ENCODE measurements around the gene GPC6. TPM values are rescaled to one million over a fixed set of nuclear protein-coding genes. Genes with fewer than 3 reads are reported as not detected.

The GPC6 gene
- polyA plus RNA-seq, 1 donor from 2014 or later = 9.0 TPM

DNA sequence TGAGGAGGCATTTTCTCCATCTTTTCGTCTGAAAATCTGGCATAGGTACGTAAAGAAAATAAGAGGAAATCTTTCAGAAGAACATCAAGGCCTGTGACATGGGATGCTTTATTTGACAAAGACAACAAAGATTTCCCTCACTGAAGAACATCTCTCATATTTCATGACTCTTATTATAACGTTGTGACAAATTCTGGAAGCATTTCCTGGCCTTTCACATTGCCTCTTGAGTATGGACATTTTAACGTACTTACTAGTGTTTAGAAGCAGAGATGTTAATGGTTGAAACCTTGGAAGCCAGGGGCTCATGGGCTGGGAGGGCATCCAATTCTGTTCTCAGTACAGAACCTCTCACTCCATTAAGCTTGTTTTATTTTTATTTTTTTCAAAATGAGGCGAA is 1042.1 kb downstream of the GPC6 start:
- H3K4me2 ChIP-seq (ENCODE audit: low read length) = no peak overlapping the region
- H3K9ac ChIP-seq (ENCODE audit: low read length) = no peak overlapping the region
- no peaks in the 10 kb centered on the region for H3K9me3 ChIP-seq (ENCODE audit: low read length)
- no peaks in the 10 kb centered on the region for H3K27me3 ChIP-seq (ENCODE audit: insufficient read depth, low read depth, low read length)
- H4K20me1 ChIP-seq (ENCODE audit: insufficient read depth) = no peaks in the 10 kb centered on the region
- H3K27ac ChIP-seq (ENCODE audit: low read length) = peak overlapping the region; percentile 53
- TF ChIP-seq SMC3 (conservative IDR thresholded peaks at IDR 0.05; ENCODE audit: poor library complexity) (no peak), TAF1 (IDR thresholded peaks at IDR 0.05; ENCODE audit: low read depth) (no peak), MXI1 (conservative IDR thresholded peaks at IDR 0.05; ENCODE audit: poor library complexity, severe bottlenecking) (no peak), POLR2AphosphoS5 (IDR thresholded peaks at IDR 0.05) (no peak), EZH2 (IDR thresholded peaks at IDR 0.05; ENCODE audit: borderline replicate concordance, insufficient read depth, low read length, poor library complexity, severe bottlenecking) (no peak), RAD21 (conservative IDR thresholded peaks at IDR 0.05) (no peak), EP300 (conservative IDR thresholded peaks at IDR 0.05; ENCODE audit: poor library complexity, severe bottlenecking) (no peak)
- TF ChIP-seq, protein P1, sequence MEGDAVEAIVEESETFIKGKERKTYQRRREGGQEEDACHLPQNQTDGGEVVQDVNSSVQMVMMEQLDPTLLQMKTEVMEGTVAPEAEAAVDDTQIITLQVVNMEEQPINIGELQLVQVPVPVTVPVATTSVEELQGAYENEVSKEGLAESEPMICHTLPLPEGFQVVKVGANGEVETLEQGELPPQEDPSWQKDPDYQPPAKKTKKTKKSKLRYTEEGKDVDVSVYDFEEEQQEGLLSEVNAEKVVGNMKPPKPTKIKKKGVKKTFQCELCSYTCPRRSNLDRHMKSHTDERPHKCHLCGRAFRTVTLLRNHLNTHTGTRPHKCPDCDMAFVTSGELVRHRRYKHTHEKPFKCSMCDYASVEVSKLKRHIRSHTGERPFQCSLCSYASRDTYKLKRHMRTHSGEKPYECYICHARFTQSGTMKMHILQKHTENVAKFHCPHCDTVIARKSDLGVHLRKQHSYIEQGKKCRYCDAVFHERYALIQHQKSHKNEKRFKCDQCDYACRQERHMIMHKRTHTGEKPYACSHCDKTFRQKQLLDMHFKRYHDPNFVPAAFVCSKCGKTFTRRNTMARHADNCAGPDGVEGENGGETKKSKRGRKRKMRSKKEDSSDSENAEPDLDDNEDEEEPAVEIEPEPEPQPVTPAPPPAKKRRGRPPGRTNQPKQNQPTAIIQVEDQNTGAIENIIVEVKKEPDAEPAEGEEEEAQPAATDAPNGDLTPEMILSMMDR (IDR thresholded peaks at IDR 0.05; ENCODE audit: poor library complexity, severe bottlenecking) = no peak
- TF ChIP-seq, protein P2, sequence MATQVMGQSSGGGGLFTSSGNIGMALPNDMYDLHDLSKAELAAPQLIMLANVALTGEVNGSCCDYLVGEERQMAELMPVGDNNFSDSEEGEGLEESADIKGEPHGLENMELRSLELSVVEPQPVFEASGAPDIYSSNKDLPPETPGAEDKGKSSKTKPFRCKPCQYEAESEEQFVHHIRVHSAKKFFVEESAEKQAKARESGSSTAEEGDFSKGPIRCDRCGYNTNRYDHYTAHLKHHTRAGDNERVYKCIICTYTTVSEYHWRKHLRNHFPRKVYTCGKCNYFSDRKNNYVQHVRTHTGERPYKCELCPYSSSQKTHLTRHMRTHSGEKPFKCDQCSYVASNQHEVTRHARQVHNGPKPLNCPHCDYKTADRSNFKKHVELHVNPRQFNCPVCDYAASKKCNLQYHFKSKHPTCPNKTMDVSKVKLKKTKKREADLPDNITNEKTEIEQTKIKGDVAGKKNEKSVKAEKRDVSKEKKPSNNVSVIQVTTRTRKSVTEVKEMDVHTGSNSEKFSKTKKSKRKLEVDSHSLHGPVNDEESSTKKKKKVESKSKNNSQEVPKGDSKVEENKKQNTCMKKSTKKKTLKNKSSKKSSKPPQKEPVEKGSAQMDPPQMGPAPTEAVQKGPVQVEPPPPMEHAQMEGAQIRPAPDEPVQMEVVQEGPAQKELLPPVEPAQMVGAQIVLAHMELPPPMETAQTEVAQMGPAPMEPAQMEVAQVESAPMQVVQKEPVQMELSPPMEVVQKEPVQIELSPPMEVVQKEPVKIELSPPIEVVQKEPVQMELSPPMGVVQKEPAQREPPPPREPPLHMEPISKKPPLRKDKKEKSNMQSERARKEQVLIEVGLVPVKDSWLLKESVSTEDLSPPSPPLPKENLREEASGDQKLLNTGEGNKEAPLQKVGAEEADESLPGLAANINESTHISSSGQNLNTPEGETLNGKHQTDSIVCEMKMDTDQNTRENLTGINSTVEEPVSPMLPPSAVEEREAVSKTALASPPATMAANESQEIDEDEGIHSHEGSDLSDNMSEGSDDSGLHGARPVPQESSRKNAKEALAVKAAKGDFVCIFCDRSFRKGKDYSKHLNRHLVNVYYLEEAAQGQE (IDR thresholded peaks at IDR 0.05; ENCODE audit: borderline replicate concordance) = no peak
- H3F3A ChIP-seq (ENCODE audit: insufficient read depth, low read length, poor library complexity, severe bottlenecking) = no peaks in the 10 kb centered on the region
- H3K79me2 ChIP-seq (replicated peaks; ENCODE audit: insufficient read depth, low read length) = no peaks in the 10 kb centered on the region
- no peak overlapping the region for H3K4me3 ChIP-seq (ENCODE audit: low read length)
- no peaks in the 10 kb centered on the region for H3K36me3 ChIP-seq (ENCODE audit: insufficient read depth, low read length)
- H3K9me2 ChIP-seq (ENCODE audit: insufficient read depth, low read length) = no peaks in the 10 kb centered on the region
- H2AFZ ChIP-seq (ENCODE audit: low read depth, low read length) = no peak overlapping the region

DNA sequence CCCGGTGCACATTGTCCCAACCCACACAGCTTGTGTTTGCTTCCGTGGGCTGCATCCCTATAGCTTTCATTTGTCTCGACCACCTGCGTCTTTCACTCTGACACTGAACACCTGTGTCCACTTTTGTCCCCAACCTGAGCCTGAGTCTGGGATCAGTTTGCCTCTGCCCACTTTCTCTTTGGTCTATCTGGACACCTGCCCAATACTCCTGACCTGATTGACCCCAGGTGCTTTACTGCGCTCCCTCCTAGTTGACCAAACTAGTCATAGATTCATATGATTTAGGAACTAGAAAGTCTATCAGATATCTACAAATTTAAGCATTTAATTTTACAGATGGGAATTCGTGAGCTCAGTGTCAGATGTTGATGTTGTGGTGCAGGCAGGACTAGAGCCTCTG is 1043.0 kb downstream of the GPC6 start:
- no peak overlapping the region for H3K4me3 ChIP-seq (ENCODE audit: low read length)
- no peaks in the 10 kb centered on the region for H3K9me2 ChIP-seq (ENCODE audit: insufficient read depth, low read length)
- H3K4me2 ChIP-seq (ENCODE audit: low read length) = no peak overlapping the region
- no peaks in the 10 kb centered on the region for H3K27me3 ChIP-seq (ENCODE audit: insufficient read depth, low read depth, low read length)
- TF ChIP-seq, protein P1 (IDR thresholded peaks at IDR 0.05; ENCODE audit: poor library complexity, severe bottlenecking) = no peak
- TF ChIP-seq RAD21 (conservative IDR thresholded peaks at IDR 0.05) (no peak), MXI1 (conservative IDR thresholded peaks at IDR 0.05; ENCODE audit: poor library complexity, severe bottlenecking) (no peak), EP300 (conservative IDR thresholded peaks at IDR 0.05; ENCODE audit: poor library complexity, severe bottlenecking) (no peak), EZH2 (IDR thresholded peaks at IDR 0.05; ENCODE audit: borderline replicate concordance, insufficient read depth, low read length, poor library complexity, severe bottlenecking) (no peak), SMC3 (conservative IDR thresholded peaks at IDR 0.05; ENCODE audit: poor library complexity) (no peak), TAF1 (IDR thresholded peaks at IDR 0.05; ENCODE audit: low read depth) (no peak)
- TF ChIP-seq, protein P2 (IDR thresholded peaks at IDR 0.05; ENCODE audit: borderline replicate concordance) = no peak
- H4K20me1 ChIP-seq (ENCODE audit: insufficient read depth) = no peaks in the 10 kb centered on the region
- no peak overlapping the region for H3K27ac ChIP-seq (ENCODE audit: low read length)
- no peaks in the 10 kb centered on the region for H3F3A ChIP-seq (ENCODE audit: insufficient read depth, low read length, poor library complexity, severe bottlenecking)
- no peaks in the 10 kb centered on the region for H3K9me3 ChIP-seq (ENCODE audit: low read length)
- no peaks in the 10 kb centered on the region for H3K79me2 ChIP-seq (replicated peaks; ENCODE audit: insufficient read depth, low read length)
- no peak overlapping the region for H3K9ac ChIP-seq (ENCODE audit: low read length)
- H3K36me3 ChIP-seq (ENCODE audit: insufficient read depth, low read length) = no peaks in the 10 kb centered on the region
- H2AFZ ChIP-seq (ENCODE audit: low read depth, low read length) = no peak overlapping the region

Measured in neural cell (in vitro differentiated cells).